Measurements from ENCODE around the gene SMIM43.
A peak's percentile ranks its signal among the peaks of the same experiment; 100 is the strongest.

The SMIM43 gene

GRCh38 chr4:121764702-121765367 is at the start of gene SMIM43:
SMIM43 (minus strand) TSS chr4:121765164; CDS start chr4:121765105, 59 bp downstream.
- DNase-seq = no peak

GRCh38 chr4:121814756-121815155 is 49.8 kb upstream of the SMIM43 start:
- DNase-seq = no peak

- DNase-seq = no peak
Measured at GRCh38 chr4:121811122-121811521, 46.2 kb upstream of the SMIM43 start.

GRCh38 chr4:121806411-121806810 is 41.4 kb upstream of the SMIM43 start:
- DNase-seq = no peak

GRCh38 chr4:121801715-121802075 is 36.7 kb upstream of the SMIM43 start:
- DNase-seq = no peak

- peak; percentile 93 for DNase-seq
Measured at GRCh38 chr4:121800961-121801714, 36.2 kb upstream of the SMIM43 start, which contains the start of gene EXOSC9. EXOSC9 (plus strand) TSS chr4:121801323; CDS start chr4:121801425, 102 bp downstream.

GRCh38 chr4:121800638-121800960 is 35.6 kb upstream of the SMIM43 start:
- DNase-seq = no peak

GRCh38 chr4:121799867-121800501 is 35.0 kb upstream of the SMIM43 start:
- DNase-seq = no peak

- DNase-seq = no peak
Measured at GRCh38 chr4:121799208-121799823, 34.4 kb upstream of the SMIM43 start.

GRCh38 chr4:121796283-121796682 is 31.3 kb upstream of the SMIM43 start:
- DNase-seq = no peak

- no peak for DNase-seq
Measured at GRCh38 chr4:121794505-121795188, 29.7 kb upstream of the SMIM43 start.

- no peak for DNase-seq
Measured at GRCh38 chr4:121792966-121793365, 28.0 kb upstream of the SMIM43 start.

- no peak for DNase-seq
Measured at GRCh38 chr4:121791481-121791880, 26.5 kb upstream of the SMIM43 start.

GRCh38 chr4:121790976-121791375 is 26.0 kb upstream of the SMIM43 start:
- no peak for DNase-seq

- DNase-seq = no peak
Measured at GRCh38 chr4:121789960-121790829, 25.2 kb upstream of the SMIM43 start.

GRCh38 chr4:121789455-121789854 is 24.5 kb upstream of the SMIM43 start:
- no peak for DNase-seq

- no peak for DNase-seq
Measured at GRCh38 chr4:121788896-121789295, 23.9 kb upstream of the SMIM43 start.

- DNase-seq = no peak
Measured at GRCh38 chr4:121786221-121786620, 21.3 kb upstream of the SMIM43 start.

- DNase-seq = no peak
Measured at GRCh38 chr4:121785479-121785878, 20.5 kb upstream of the SMIM43 start.

GRCh38 chr4:121784975-121785374 is 20.0 kb upstream of the SMIM43 start:
- DNase-seq = no peak

- DNase-seq = no peak
Measured at GRCh38 chr4:121784401-121784800, 19.4 kb upstream of the SMIM43 start.

GRCh38 chr4:121783210-121783609 is 18.2 kb upstream of the SMIM43 start:
- no peak for DNase-seq
